Vagina (tissue), 2 donors: ENCODE results near the gene MTA2.

ENCODE experiments used
- CTCF ChIP-seq, 3 experiments: fragments of 450-650 bp in 2 of 3; fragments of 200-600 bp in 1 of 3; sonication (generic) in 1 of 3; IDR thresholded peaks; one replicate each; pipeline ENCODE4 v1.5.1; 2017 to 2019; ENCODE audit warnings: antibody characterized with exemption in 3 of 3, mild to moderate bottlenecking in 2 of 3, moderate library complexity in 2 of 3
- POLR2A ChIP-seq, 2 donors: fragments of 450-650 bp; IDR thresholded peaks; one replicate each; pipeline ENCODE4 v1.6.1; 2017; ENCODE audit warnings: antibody characterized with exemption in 2 of 2, mild to moderate bottlenecking in 2 of 2, moderate library complexity in 2 of 2

GRCh38 chr11:62546929-62547625, 54.6 kb downstream of the MTA2 start:
- TF ChIP-seq CTCF (IDR thresholded peaks at IDR 0.05) (no peak), POLR2A (IDR thresholded peaks at IDR 0.05) (no peak)
